WTC11 (cell line): Measurements from ENCODE around the gene BASP1. TPM values are rescaled to one million over a fixed set of nuclear protein-coding genes. Genes with fewer than 3 reads are reported as not detected.
A peak's percentile ranks its signal among the peaks of the same experiment; 100 is the strongest.

Experiments
- ATAC-seq: fragments of 200-7000 bp; cut with Tn5 transposase; 2 replicates; pipeline ENCODE4 v1.10.0; 2021; ENCODE audit warnings: mild to moderate bottlenecking, moderate library complexity
- CTCF ChIA-PET: fragments of 300-600 bp; sonication (Branson Sonifier 250); formaldehyde crosslinking; loops from one replicate; lab custom pipeline; 2021; ENCODE audit warnings: antibody characterized with exemption; lab: Charles Lee
- POLR2A ChIA-PET: fragments of 350-600 bp; sonication (Branson Sonifier 250); formaldehyde crosslinking; loops from one replicate; lab custom pipeline; 2021; ENCODE audit warnings: antibody characterized with exemption; lab: Charles Lee
- DNase-seq: peaks from one replicate; pipeline ENCODE4 v3.0.0; 2021; ENCODE audit warnings: low spot score
- H3K27ac Mint-ChIP-seq: 2 replicates; pipeline ENCODE4 v1.8.0; 2021; ENCODE audit warnings: mixed read lengths
- H3K27me3 Mint-ChIP-seq: 2 replicates; pipeline ENCODE4 v1.8.0; 2021; ENCODE audit warnings: low read depth, mild to moderate bottlenecking, moderate library complexity, mixed read lengths
- H3K36me3 Mint-ChIP-seq: 2 replicates; pipeline ENCODE4 v1.8.0; 2021; ENCODE audit warnings: mixed read lengths
- H3K4me1 Mint-ChIP-seq: 2 replicates; pipeline ENCODE4 v1.8.0; 2022; ENCODE audit warnings: mixed read lengths
- H3K4me3 Mint-ChIP-seq: 2 replicates; pipeline ENCODE4 v1.8.0; 2021; ENCODE audit warnings: mild to moderate bottlenecking, moderate library complexity, mixed read lengths
- H3K9me3 Mint-ChIP-seq: 2 replicates; pipeline ENCODE4 v1.8.0; 2021; ENCODE audit warnings: mixed read lengths
- CREM ChIP-seq: sonication (generic); formaldehyde crosslinking; IDR thresholded peaks from 2 replicates; pipeline ENCODE4 v1.8.1; 2022; ENCODE audit warnings: mild to moderate bottlenecking, missing genetic modification reagents, moderate library complexity
- ELF4 ChIP-seq: sonication (generic); formaldehyde crosslinking; IDR thresholded peaks from 2 replicates; pipeline ENCODE4 v1.8.1; 2022; ENCODE audit warnings: low read depth, mild to moderate bottlenecking, moderate library complexity, missing genetic modification reagents
- FOXP1 ChIP-seq: sonication (generic); formaldehyde crosslinking; IDR thresholded peaks from 2 replicates; pipeline ENCODE4 v1.8.0; 2022; ENCODE audit warnings: missing genetic modification reagents, mild to moderate bottlenecking, moderate library complexity, borderline replicate concordance
- MXD4 ChIP-seq: fragments of 250-450 bp; sonication (Bioruptor Pico); IDR thresholded peaks from 2 replicates; pipeline ENCODE4 v1.8.0; 2021; ENCODE audit warnings: mild to moderate bottlenecking, moderate library complexity, borderline replicate concordance
- NR2C2 ChIP-seq: sonication (generic); formaldehyde crosslinking; IDR thresholded peaks from 2 replicates; pipeline ENCODE4 v1.8.0; 2022; ENCODE audit warnings: mild to moderate bottlenecking, missing genetic modification reagents
- TCF7 ChIP-seq: sonication (generic); formaldehyde crosslinking; IDR thresholded peaks from 2 replicates; pipeline ENCODE4 v1.8.0; 2022; ENCODE audit warnings: mild to moderate bottlenecking, low read depth, missing genetic modification reagents, moderate library complexity
- ZNF121 ChIP-seq: sonication (generic); formaldehyde crosslinking; IDR thresholded peaks from 2 replicates; pipeline ENCODE4 v1.8.0; 2023; ENCODE audit warnings: missing genetic modification reagents
- total RNA-seq: library from RNA; stranded (reverse); gene quantifications from 3 replicates; pipeline ENCODE4 v1.2.3, GENCODE V29; 2021
- TF ChIP-seq, protein P1 (sequence below): fragments of 250-450 bp; sonication (Bioruptor Pico); IDR thresholded peaks from 2 replicates; pipeline ENCODE4 v1.9.0; 2021; ENCODE audit warnings: mild to moderate bottlenecking, borderline replicate concordance
- TF ChIP-seq, protein P2 (sequence below): sonication (generic); formaldehyde crosslinking; IDR thresholded peaks from 2 replicates; pipeline ENCODE4 v1.8.1; 2023; ENCODE audit warnings: mild to moderate bottlenecking, missing genetic modification reagents, moderate library complexity
- TF ChIP-seq, protein P3 (sequence below): sonication (generic); formaldehyde crosslinking; IDR thresholded peaks from 2 replicates; pipeline ENCODE4 v1.8.1; 2022; ENCODE audit warnings: low read depth, mild to moderate bottlenecking, moderate library complexity, missing genetic modification reagents, borderline replicate concordance
- TF ChIP-seq, protein P4 (sequence below): sonication (generic); formaldehyde crosslinking; IDR thresholded peaks from 2 replicates; pipeline ENCODE4 v1.8.1; 2022; ENCODE audit warnings: mild to moderate bottlenecking, missing genetic modification reagents, moderate library complexity, borderline replicate concordance
- TF ChIP-seq, protein P5 (sequence below): sonication (generic); formaldehyde crosslinking; IDR thresholded peaks from 2 replicates; pipeline ENCODE4 v1.8.0; 2022; ENCODE audit warnings: mild to moderate bottlenecking, missing genetic modification reagents
- TF ChIP-seq, protein P6 (sequence below): sonication (generic); formaldehyde crosslinking; IDR thresholded peaks from 2 replicates; pipeline ENCODE4 v1.8.0; 2023; ENCODE audit warnings: mild to moderate bottlenecking, missing genetic modification reagents
- TF ChIP-seq, protein P7 (sequence below): sonication (generic); formaldehyde crosslinking; IDR thresholded peaks from 2 replicates; pipeline ENCODE4 v1.8.0; 2022; ENCODE audit warnings: mild to moderate bottlenecking, missing genetic modification reagents
- TF ChIP-seq, protein P8 (sequence below): sonication (generic); formaldehyde crosslinking; IDR thresholded peaks from 2 replicates; pipeline ENCODE4 v1.8.1; 2022; ENCODE audit warnings: mild to moderate bottlenecking, moderate library complexity, missing genetic modification reagents

The BASP1 gene
- total RNA-seq, 1 experiment from 2014 or later: 108 TPM

DNA sequence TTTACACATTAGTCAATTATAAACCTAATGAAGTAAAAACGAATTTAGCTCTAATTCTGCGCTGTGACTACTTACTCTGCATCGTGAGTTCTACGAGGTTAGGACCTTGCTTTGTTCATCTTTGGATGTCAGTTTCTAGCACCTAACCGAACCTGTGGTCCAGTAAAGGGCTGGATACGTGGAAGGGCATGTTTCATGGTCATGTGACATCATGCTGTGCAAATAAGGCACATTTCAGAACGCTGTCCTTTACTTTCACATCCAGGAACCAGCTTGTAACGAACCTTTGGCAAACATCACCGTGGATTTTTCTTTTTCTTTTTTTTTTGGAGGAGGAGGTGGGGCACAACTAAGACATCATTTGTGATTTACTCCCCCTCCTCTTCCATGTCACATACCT lies 15.0 kb downstream of the BASP1 start:
- peaks cover 38% of the 10 kb centered on the region for H3K36me3 Mint-ChIP-seq
- ChIA-PET CTCF (no interaction called here), POLR2A (no interaction called here)
- no peaks in the 10 kb centered on the region for H3K9me3 Mint-ChIP-seq
- DNase-seq (no peak), ATAC-seq (no peak)
- TF ChIP-seq, protein P1, sequence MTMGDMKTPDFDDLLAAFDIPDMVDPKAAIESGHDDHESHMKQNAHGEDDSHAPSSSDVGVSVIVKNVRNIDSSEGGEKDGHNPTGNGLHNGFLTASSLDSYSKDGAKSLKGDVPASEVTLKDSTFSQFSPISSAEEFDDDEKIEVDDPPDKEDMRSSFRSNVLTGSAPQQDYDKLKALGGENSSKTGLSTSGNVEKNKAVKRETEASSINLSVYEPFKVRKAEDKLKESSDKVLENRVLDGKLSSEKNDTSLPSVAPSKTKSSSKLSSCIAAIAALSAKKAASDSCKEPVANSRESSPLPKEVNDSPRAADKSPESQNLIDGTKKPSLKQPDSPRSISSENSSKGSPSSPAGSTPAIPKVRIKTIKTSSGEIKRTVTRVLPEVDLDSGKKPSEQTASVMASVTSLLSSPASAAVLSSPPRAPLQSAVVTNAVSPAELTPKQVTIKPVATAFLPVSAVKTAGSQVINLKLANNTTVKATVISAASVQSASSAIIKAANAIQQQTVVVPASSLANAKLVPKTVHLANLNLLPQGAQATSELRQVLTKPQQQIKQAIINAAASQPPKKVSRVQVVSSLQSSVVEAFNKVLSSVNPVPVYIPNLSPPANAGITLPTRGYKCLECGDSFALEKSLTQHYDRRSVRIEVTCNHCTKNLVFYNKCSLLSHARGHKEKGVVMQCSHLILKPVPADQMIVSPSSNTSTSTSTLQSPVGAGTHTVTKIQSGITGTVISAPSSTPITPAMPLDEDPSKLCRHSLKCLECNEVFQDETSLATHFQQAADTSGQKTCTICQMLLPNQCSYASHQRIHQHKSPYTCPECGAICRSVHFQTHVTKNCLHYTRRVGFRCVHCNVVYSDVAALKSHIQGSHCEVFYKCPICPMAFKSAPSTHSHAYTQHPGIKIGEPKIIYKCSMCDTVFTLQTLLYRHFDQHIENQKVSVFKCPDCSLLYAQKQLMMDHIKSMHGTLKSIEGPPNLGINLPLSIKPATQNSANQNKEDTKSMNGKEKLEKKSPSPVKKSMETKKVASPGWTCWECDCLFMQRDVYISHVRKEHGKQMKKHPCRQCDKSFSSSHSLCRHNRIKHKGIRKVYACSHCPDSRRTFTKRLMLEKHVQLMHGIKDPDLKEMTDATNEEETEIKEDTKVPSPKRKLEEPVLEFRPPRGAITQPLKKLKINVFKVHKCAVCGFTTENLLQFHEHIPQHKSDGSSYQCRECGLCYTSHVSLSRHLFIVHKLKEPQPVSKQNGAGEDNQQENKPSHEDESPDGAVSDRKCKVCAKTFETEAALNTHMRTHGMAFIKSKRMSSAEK: no peak
- TF ChIP-seq, protein P2, sequence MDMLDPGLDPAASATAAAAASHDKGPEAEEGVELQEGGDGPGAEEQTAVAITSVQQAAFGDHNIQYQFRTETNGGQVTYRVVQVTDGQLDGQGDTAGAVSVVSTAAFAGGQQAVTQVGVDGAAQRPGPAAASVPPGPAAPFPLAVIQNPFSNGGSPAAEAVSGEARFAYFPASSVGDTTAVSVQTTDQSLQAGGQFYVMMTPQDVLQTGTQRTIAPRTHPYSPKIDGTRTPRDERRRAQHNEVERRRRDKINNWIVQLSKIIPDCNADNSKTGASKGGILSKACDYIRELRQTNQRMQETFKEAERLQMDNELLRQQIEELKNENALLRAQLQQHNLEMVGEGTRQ: 0 out of 2 replicates have a peak, but pooled peaks have one; percentile 31
- H3K4me3 Mint-ChIP-seq: no peak overlapping the region
- no peak overlapping the region; the same call in 1 of the 2 replicates for H3K27ac Mint-ChIP-seq
- H3K27me3 Mint-ChIP-seq: no peaks in the 10 kb centered on the region
- peaks cover 41% of the 10 kb centered on the region for H3K4me1 Mint-ChIP-seq

DNA sequence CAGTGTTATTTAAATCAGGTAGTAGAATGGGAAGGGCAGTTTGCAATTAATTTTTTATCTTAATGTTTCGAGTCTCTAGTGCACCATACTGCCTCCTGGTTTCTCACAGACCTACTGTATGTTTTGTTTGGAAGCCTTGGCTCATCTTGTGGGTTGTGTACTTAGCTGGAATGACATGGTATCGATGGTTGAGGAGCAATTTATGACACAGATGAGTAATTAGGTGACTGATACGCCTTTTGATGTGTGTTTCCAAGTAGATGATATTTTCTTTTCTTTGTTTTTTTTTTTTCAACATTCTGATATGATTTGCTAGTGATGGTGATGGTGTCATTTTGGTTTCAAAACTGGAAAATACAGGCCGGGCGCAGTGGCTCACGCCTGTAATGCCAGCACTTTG lies 16.1 kb downstream of the BASP1 start:
- Mint-ChIP-seq H3K9me3 (no peaks in the 10 kb centered on the region), H3K36me3 (peaks cover 32% of the 10 kb centered on the region), H3K4me3 (no peak overlapping the region), H3K4me1 (peaks cover 37% of the 10 kb centered on the region), H3K27ac (peak overlapping the region; percentile 20), H3K27me3 (no peaks in the 10 kb centered on the region)
- no peak for DNase-seq
- ATAC-seq: no peak
- ChIA-PET POLR2A (no interaction called here), CTCF (no interaction called here)
- TF ChIP-seq, protein P3, sequence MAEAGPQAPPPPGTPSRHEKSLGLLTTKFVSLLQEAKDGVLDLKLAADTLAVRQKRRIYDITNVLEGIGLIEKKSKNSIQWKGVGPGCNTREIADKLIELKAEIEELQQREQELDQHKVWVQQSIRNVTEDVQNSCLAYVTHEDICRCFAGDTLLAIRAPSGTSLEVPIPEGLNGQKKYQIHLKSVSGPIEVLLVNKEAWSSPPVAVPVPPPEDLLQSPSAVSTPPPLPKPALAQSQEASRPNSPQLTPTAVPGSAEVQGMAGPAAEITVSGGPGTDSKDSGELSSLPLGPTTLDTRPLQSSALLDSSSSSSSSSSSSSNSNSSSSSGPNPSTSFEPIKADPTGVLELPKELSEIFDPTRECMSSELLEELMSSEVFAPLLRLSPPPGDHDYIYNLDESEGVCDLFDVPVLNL (CRISPR knock-in tag): no peak
- TF ChIP-seq NR2C2 (no peak), TCF7 (no peak), CREM (CRISPR knock-in tag) (no peak), ZNF121 (CRISPR knock-in tag) (no peak), MXD4 (CRISPR knock-in tag) (no peak), FOXP1 (no peak), ELF4 (CRISPR knock-in tag) (no peak)
- TF ChIP-seq, protein P4, sequence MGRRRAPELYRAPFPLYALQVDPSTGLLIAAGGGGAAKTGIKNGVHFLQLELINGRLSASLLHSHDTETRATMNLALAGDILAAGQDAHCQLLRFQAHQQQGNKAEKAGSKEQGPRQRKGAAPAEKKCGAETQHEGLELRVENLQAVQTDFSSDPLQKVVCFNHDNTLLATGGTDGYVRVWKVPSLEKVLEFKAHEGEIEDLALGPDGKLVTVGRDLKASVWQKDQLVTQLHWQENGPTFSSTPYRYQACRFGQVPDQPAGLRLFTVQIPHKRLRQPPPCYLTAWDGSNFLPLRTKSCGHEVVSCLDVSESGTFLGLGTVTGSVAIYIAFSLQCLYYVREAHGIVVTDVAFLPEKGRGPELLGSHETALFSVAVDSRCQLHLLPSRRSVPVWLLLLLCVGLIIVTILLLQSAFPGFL: no peak
- TF ChIP-seq, protein P5, sequence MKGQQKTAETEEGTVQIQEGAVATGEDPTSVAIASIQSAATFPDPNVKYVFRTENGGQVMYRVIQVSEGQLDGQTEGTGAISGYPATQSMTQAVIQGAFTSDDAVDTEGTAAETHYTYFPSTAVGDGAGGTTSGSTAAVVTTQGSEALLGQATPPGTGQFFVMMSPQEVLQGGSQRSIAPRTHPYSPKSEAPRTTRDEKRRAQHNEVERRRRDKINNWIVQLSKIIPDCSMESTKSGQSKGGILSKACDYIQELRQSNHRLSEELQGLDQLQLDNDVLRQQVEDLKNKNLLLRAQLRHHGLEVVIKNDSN (CRISPR knock-in tag): no peak
- TF ChIP-seq, protein P6, sequence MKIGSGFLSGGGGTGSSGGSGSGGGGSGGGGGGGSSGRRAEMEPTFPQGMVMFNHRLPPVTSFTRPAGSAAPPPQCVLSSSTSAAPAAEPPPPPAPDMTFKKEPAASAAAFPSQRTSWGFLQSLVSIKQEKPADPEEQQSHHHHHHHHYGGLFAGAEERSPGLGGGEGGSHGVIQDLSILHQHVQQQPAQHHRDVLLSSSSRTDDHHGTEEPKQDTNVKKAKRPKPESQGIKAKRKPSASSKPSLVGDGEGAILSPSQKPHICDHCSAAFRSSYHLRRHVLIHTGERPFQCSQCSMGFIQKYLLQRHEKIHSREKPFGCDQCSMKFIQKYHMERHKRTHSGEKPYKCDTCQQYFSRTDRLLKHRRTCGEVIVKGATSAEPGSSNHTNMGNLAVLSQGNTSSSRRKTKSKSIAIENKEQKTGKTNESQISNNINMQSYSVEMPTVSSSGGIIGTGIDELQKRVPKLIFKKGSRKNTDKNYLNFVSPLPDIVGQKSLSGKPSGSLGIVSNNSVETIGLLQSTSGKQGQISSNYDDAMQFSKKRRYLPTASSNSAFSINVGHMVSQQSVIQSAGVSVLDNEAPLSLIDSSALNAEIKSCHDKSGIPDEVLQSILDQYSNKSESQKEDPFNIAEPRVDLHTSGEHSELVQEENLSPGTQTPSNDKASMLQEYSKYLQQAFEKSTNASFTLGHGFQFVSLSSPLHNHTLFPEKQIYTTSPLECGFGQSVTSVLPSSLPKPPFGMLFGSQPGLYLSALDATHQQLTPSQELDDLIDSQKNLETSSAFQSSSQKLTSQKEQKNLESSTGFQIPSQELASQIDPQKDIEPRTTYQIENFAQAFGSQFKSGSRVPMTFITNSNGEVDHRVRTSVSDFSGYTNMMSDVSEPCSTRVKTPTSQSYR: no peak
- TF ChIP-seq, protein P7, sequence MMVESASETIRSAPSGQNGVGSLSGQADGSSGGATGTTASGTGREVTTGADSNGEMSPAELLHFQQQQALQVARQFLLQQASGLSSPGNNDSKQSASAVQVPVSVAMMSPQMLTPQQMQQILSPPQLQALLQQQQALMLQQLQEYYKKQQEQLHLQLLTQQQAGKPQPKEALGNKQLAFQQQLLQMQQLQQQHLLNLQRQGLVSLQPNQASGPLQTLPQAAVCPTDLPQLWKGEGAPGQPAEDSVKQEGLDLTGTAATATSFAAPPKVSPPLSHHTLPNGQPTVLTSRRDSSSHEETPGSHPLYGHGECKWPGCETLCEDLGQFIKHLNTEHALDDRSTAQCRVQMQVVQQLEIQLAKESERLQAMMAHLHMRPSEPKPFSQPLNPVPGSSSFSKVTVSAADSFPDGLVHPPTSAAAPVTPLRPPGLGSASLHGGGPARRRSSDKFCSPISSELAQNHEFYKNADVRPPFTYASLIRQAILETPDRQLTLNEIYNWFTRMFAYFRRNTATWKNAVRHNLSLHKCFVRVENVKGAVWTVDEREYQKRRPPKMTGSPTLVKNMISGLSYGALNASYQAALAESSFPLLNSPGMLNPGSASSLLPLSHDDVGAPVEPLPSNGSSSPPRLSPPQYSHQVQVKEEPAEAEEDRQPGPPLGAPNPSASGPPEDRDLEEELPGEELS (CRISPR knock-in tag): no peak
- TF ChIP-seq, protein P8, sequence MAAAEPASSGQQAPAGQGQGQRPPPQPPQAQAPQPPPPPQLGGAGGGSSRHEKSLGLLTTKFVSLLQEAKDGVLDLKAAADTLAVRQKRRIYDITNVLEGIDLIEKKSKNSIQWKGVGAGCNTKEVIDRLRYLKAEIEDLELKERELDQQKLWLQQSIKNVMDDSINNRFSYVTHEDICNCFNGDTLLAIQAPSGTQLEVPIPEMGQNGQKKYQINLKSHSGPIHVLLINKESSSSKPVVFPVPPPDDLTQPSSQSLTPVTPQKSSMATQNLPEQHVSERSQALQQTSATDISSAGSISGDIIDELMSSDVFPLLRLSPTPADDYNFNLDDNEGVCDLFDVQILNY (CRISPR knock-in tag): no peak
